ENCODE measurements around the gene EPHA10.

DNA sequence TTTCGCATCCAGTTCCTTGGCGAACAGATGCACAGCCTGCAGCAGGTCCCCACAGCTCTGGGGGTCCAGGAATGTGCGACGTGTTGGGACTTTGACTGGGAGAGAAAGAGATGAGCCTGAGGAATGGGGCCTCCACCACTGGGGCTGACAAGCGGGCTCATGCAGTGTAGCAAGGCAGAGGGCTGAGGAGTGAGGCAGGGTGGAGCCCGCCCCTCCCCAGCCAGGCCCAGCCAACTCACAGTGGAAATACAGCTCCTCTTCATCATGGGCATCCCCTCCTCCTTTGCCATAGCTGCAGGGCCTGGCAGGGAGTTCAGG is 41.9 kb downstream of the EPHA10 start:
- TF ChIP-seq MAX (IDR thresholded peaks at IDR 0.05) (no peak), SP1 (IDR thresholded peaks at IDR 0.05) (no peak), YY1 (IDR thresholded peaks at IDR 0.05) (no peak), TAF1 (conservative IDR thresholded peaks at IDR 0.05) (no peak), CTCF (IDR thresholded peaks at IDR 0.05; ENCODE audit: low read depth, low read length, missing input control) (no peak), GABPA (IDR thresholded peaks at IDR 0.05 in 1 of 2, conservative IDR thresholded peaks at IDR 0.05 in 1 of 2) (no peak), RAD21 (IDR thresholded peaks at IDR 0.05) (no peak)

Data from liver (tissue), 3 donors.